Measurements from ENCODE around the gene PKMYT1. TPM values are rescaled to one million over a fixed set of nuclear protein-coding genes. Genes with fewer than 3 reads are reported as not detected.
"Not testable (repeated sequence)": the region's sequence is repeated elsewhere in the genome, so short reads cannot be mapped to it uniquely, and the experiment has no call there.

The PKMYT1 gene
- total RNA-seq, 1 donor from 2014 or later = 4.3 TPM

DNA sequence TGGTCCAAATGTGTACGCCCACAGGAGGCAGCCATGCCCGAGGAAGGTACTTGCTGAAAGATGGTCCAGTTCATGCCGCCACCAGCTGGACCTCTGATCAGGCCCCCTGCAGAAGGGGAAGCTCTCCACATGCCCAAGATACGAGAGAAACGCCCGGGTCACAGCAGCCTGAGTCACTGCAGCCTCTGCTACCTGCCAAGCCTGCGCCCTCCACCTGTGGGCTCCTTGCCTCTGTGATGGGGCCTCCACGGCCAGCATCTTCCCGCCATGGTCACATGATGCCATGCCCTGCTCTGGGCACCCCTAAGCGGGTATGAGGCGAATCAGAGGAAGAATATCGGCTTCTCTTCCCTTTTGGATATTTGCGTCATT, 29.9 kb downstream of the PKMYT1 start:
- H3K27me3 Mint-ChIP-seq = peaks cover 4% of the 10 kb centered on the region
- H3K27ac Mint-ChIP-seq = no peak overlapping the region
- ChIA-PET POLR2A (no interaction called here), CTCF (no interaction called here)
- intact Hi-C loops (cut with micrococcal nuclease) = no loop called here
- ATAC-seq (ENCODE audit: low read depth) (no peak), DNase-seq (no peak)
- H3K4me3 Mint-ChIP-seq = no peak overlapping the region
- TF ChIP-seq, protein P1, sequence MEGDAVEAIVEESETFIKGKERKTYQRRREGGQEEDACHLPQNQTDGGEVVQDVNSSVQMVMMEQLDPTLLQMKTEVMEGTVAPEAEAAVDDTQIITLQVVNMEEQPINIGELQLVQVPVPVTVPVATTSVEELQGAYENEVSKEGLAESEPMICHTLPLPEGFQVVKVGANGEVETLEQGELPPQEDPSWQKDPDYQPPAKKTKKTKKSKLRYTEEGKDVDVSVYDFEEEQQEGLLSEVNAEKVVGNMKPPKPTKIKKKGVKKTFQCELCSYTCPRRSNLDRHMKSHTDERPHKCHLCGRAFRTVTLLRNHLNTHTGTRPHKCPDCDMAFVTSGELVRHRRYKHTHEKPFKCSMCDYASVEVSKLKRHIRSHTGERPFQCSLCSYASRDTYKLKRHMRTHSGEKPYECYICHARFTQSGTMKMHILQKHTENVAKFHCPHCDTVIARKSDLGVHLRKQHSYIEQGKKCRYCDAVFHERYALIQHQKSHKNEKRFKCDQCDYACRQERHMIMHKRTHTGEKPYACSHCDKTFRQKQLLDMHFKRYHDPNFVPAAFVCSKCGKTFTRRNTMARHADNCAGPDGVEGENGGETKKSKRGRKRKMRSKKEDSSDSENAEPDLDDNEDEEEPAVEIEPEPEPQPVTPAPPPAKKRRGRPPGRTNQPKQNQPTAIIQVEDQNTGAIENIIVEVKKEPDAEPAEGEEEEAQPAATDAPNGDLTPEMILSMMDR (IDR thresholded peaks at IDR 0.05) = no peak
- H3K4me1 Mint-ChIP-seq = no peaks in the 10 kb centered on the region
- H3K9me3 Mint-ChIP-seq = no peaks in the 10 kb centered on the region
- peaks cover 12% of the 10 kb centered on the region for H3K36me3 Mint-ChIP-seq (ENCODE audit: low read depth)

DNA sequence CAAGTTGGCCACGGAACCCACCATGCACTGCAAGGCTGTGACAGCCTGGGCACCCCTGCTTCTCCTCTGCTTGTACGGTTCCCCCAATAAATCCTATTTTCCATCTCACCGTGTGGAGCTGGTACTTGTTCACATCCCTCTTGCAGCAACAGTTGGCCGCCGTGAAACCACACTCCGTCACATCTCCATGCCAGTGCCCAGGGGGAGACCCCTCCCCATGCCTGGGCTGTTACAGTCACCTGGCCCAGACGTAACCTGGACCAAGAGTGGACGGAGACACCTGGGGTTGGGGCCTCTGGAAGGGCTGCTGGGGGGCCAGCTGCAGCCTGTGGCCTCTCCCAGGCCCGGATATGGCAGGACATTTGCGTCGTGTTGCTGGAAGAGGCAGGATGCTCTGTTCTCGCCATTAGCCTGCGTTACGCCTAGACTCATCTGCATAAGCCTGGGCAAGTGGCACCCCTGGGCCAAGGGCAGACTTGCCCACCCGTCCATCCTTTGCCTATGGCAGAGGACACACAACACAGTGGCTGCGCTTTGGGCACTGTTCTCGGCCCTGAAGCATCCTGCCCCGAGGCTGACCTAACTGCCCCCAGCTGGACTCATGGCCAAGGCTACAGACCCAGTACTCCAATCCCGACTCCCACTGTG, 30.4 kb downstream of the PKMYT1 start:
- no peak overlapping the region for H3K4me3 Mint-ChIP-seq
- H3K4me1 Mint-ChIP-seq = no peaks in the 10 kb centered on the region
- ChIA-PET POLR2A (no interaction called here), CTCF (no interaction called here)
- intact Hi-C loops (cut with micrococcal nuclease) = no loop called here
- DNase-seq (no peak), ATAC-seq (ENCODE audit: low read depth) (no peak)
- H3K27ac Mint-ChIP-seq = no peak overlapping the region
- no peaks in the 10 kb centered on the region for H3K9me3 Mint-ChIP-seq
- TF ChIP-seq, protein P1 (IDR thresholded peaks at IDR 0.05) = no peak
- peaks cover 4% of the 10 kb centered on the region for H3K27me3 Mint-ChIP-seq
- peaks cover 12% of the 10 kb centered on the region for H3K36me3 Mint-ChIP-seq (ENCODE audit: low read depth)

DNA sequence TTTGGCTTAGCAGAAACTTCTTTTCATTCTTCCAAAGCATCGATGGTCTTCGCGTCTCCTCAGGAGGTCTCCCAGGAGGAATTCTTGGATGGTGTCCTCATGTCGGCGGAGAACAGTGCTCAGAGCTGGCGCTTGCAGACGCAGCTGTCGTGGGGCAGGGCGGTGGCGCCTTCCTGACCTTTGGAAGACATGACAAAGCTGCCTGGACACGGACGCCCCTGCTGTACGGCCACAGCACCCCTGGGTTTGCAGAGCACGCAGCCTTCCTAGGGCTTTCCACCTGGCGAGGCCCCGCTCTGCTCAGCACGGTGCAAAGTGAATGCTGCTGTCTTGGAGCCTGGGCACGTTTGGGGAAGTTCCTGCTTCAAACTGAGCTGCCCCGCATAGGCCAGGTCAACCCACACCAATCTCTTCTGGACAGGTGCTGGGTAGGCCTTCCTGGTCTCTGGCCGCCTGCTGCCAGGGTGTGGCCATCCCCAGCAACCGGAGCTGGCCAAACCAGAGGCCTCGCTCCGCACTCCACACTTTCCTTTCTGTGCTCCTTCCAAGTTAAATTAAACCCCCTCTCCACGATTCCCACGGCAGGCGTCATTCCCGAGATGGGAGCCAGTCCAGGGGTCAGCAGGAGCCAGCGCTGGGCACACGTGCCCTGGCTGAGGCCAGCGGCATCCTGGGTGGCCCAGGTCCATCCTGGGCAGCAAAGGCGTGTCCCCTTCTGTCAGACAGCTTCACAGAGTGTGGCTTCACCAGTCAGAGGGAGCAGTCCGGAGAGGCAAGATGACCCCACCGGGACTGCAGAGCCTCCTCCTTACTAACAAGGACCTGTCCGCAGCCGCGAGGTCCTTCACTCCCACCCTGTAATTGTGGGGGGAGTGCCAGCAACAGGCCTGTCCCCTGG, 31.2 kb downstream of the PKMYT1 start:
- Mint-ChIP-seq H3K9me3 (no peaks in the 10 kb centered on the region), H3K36me3 (ENCODE audit: low read depth) (peaks cover 12% of the 10 kb centered on the region), H3K4me3 (no peak overlapping the region), H3K27me3 (peaks cover 4% of the 10 kb centered on the region), H3K4me1 (no peaks in the 10 kb centered on the region), H3K27ac (no peak overlapping the region)
- POLR2A ChIA-PET = no interaction called here
- TF ChIP-seq, protein P1 (IDR thresholded peaks at IDR 0.05) = no peak
- intact Hi-C loops (cut with micrococcal nuclease) = no loop called here
- CTCF ChIA-PET = no interaction called here
- no peak for DNase-seq
- no peak for ATAC-seq (ENCODE audit: low read depth)

DNA sequence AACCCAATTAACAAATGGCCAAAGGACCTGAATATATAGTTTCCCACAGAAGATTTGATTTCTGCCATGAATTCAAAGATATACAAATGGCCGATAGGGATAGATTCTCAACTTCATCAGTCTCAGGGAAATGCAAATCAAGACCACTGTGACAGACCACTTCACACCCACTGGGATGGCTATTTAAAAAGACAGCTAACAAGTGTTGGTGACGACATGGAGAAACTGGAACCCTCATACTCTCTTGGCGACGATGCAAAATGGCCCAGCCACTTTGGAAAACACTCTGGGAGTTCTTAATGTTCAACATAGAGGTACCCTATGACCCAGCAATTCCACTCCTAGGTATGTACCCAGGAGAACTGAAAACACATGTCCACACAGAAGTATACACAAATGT, 33.6 kb downstream of the PKMYT1 start:
- no peak for ATAC-seq (ENCODE audit: low read depth)
- H3K4me3 Mint-ChIP-seq = no peak overlapping the region
- ChIA-PET CTCF (no interaction called here), POLR2A (no interaction called here)
- H3K4me1 Mint-ChIP-seq = peaks cover 4% of the 10 kb centered on the region
- no peaks in the 10 kb centered on the region for H3K9me3 Mint-ChIP-seq
- no peak for DNase-seq
- H3K27me3 Mint-ChIP-seq = no peaks in the 10 kb centered on the region
- peaks cover 24% of the 10 kb centered on the region for H3K36me3 Mint-ChIP-seq (ENCODE audit: low read depth)
- intact Hi-C loops (cut with micrococcal nuclease) = no loop called here
- TF ChIP-seq, protein P1 (IDR thresholded peaks at IDR 0.05) = no peak
- H3K27ac Mint-ChIP-seq = no peak overlapping the region

DNA sequence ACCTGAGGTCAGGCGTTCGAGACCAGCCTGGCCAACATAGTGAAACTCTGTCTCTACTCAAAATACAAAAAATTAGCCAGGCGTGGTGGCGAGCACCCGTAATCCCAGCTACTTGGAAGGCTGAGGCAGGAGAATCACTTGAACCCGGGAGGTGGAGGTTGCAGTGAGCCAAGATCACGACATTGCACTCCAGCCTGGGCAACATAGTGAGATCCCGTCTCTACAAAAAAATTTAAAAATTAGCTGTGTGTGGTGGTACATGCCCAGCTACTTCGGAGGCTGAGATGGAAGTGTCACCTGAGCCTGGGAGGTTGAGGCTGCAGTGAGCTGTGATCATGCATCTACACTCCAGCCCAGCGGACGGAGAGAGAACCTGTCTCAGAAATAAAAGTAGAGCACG, 36.5 kb downstream of the PKMYT1 start:
- POLR2A ChIA-PET = interaction anchor here (0.6 kb wide), 1 partner anchor 72 kb away, joined by 3 read pairs; no protein-coding TSS in a partner anchor
- not testable (repeated sequence) for ATAC-seq (ENCODE audit: low read depth)

More for the DNA sequence above, 36.5 kb downstream of the PKMYT1 start:
- intact Hi-C loops (cut with micrococcal nuclease); H3K9me3 Mint-ChIP-seq; H3K27me3 Mint-ChIP-seq; H3K4me1 Mint-ChIP-seq; DNase-seq; H3K4me3 Mint-ChIP-seq; H3K27ac Mint-ChIP-seq: not testable (repeated sequence)
- peaks cover 39% of the 10 kb centered on the region for H3K36me3 Mint-ChIP-seq (ENCODE audit: low read depth)
- CTCF ChIA-PET = interaction anchor here (1.8 kb wide), 1 partner anchor 24 kb away, joined by 4 read pairs; no protein-coding TSS in a partner anchor

Data from activated B cell treated with CpG ODN at 0.5 μM for 24 hours (primary cell).